ENCODE data around the gene DSCAML1.

The DSCAML1 gene

GRCh38 chr11:117652521-117652920, 144.5 kb downstream of the DSCAML1 start:
- DNase-seq: no peak

- DNase-seq: no peak
Observed at GRCh38 chr11:117649296-117650055, 147.5 kb downstream of the DSCAML1 start.

GRCh38 chr11:117647872-117648271, 149.1 kb downstream of the DSCAML1 start:
- no peak for DNase-seq

- DNase-seq: no peak
Observed at GRCh38 chr11:117647207-117647606, 149.8 kb downstream of the DSCAML1 start.

GRCh38 chr11:117646411-117646810, 150.6 kb downstream of the DSCAML1 start:
- DNase-seq: no peak

GRCh38 chr11:117644403-117645155, 152.4 kb downstream of the DSCAML1 start:
- DNase-seq: no peak

GRCh38 chr11:117643606-117644300, 153.3 kb downstream of the DSCAML1 start:
- DNase-seq: no peak

GRCh38 chr11:117642835-117643234, 154.2 kb downstream of the DSCAML1 start:
- no peak for DNase-seq

- no peak for DNase-seq
Observed at GRCh38 chr11:117642396-117642795, 154.6 kb downstream of the DSCAML1 start.

- DNase-seq: no peak
Observed at GRCh38 chr11:117641008-117641915, 155.8 kb downstream of the DSCAML1 start.

GRCh38 chr11:117640041-117640440, 157.0 kb downstream of the DSCAML1 start:
- no peak for DNase-seq

- DNase-seq: no peak
Observed at GRCh38 chr11:117639601-117640000, 157.4 kb downstream of the DSCAML1 start.

- no peak for DNase-seq
Observed at GRCh38 chr11:117638911-117639543, 158.0 kb downstream of the DSCAML1 start.

- DNase-seq: no peak
Observed at GRCh38 chr11:117634756-117635603, 162.0 kb downstream of the DSCAML1 start.

GRCh38 chr11:117633976-117634755, 162.8 kb downstream of the DSCAML1 start:
- DNase-seq: no peak

- DNase-seq: no peak
Observed at GRCh38 chr11:117633186-117633754, 163.7 kb downstream of the DSCAML1 start.

GRCh38 chr11:117632306-117632705, 164.7 kb downstream of the DSCAML1 start:
- DNase-seq: no peak

GRCh38 chr11:117631336-117632140, 165.5 kb downstream of the DSCAML1 start:
- DNase-seq: no peak
